Vagina (tissue), 2 donors: ENCODE measurements around the gene ARID1B. TPM values are rescaled to one million over a fixed set of nuclear protein-coding genes. Genes with fewer than 3 reads are reported as not detected.

Experiments
- DNase-seq, 2 donors: peaks; one replicate each; pipeline ENCODE4 v3.0.0-alpha.2; 2017; ENCODE audit errors: extremely low spot score in 2 of 2
- H3K27ac ChIP-seq: fragments of 200-600 bp; sonication (generic); one replicate; pipeline ENCODE4 v1.5.1; 2019
- H3K27me3 ChIP-seq: fragments of 200-600 bp; sonication (generic); one replicate; pipeline ENCODE4 v1.5.1; 2019
- H3K36me3 ChIP-seq, 2 donors: fragments of 200-600 bp; sonication (generic); one replicate each; pipeline ENCODE4 v1.5.1; 2017 to 2019
- H3K4me1 ChIP-seq: fragments of 200-600 bp; sonication (generic); one replicate; pipeline ENCODE4 v1.5.1; 2019
- H3K4me3 ChIP-seq, 2 donors: fragments of 200-600 bp; sonication (generic); 1 replicate in 1 of 2; 2 replicates in 1 of 2; pipeline ENCODE4 v1.5.1; 2016 to 2019
- H3K9me3 ChIP-seq: fragments of 200-600 bp; sonication (generic); one replicate; pipeline ENCODE4 v1.5.1; 2019
- POLR2A ChIP-seq, 2 donors: fragments of 450-650 bp; IDR thresholded peaks; one replicate each; pipeline ENCODE4 v1.6.1; 2017; ENCODE audit warnings: antibody characterized with exemption in 2 of 2, mild to moderate bottlenecking in 2 of 2, moderate library complexity in 2 of 2
- POLR2AphosphoS5 ChIP-seq, 2 donors: sonication (generic); formaldehyde crosslinking; IDR thresholded peaks; one replicate each; pipeline ENCODE4 v1.9.0; 2017; ENCODE audit warnings: antibody characterized with exemption in 2 of 2, mild to moderate bottlenecking in 2 of 2, low read depth in 1 of 2; ENCODE audit not compliant: insufficient read depth in 1 of 2
- intact Hi-C: fragments of 100-400 bp; cut with DNase I; formaldehyde crosslinking; loops from one replicate; pipeline ENCODE4 v1.15.1; 2023
- total RNA-seq: library from RNA; depleted of rRNA; stranded (reverse); fragments of >200 nt; gene quantifications from one replicate; pipeline ENCODE4 v1.2.3, GENCODE V29; 2016
- TF ChIP-seq, protein P1 (sequence below), 3 experiments: fragments of 450-650 bp in 2 of 3; fragments of 200-600 bp in 1 of 3; sonication (generic) in 1 of 3; IDR thresholded peaks; one replicate each; pipeline ENCODE4 v1.5.1; 2017 to 2019; ENCODE audit warnings: antibody characterized with exemption in 3 of 3, mild to moderate bottlenecking in 2 of 3, moderate library complexity in 2 of 3

ARID1B gene
- total RNA-seq, 1 donor from 2014 or later, result 141 TPM

DNA sequence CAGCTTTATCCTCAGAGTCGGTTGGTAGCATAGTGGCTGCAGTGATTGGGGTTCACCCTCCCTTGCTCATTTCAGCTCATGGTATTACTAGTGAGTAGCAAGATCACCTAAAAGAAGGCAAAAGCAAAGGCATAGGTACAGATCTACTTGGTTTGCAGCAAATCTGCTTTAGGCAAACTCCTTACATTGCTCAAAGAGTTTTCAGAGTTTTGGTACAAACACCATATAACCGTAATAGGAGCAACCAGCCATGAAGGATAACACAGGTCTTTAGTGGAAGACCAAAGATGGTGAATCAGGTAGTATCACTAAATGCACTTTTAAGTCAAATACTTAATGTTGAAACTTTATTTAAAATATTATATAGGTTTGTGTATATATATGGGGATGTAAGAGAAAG is 172.9 kb downstream of the ARID1B start:
- Histone ChIP-seq H3K27me3 (no peaks in the 10 kb centered on the region), H3K9me3 (no peaks in the 10 kb centered on the region), H3K4me1 (peaks cover 85% of the 10 kb centered on the region), H3K36me3 (no peaks in the 10 kb centered on the region), H3K27ac (no peak overlapping the region), H3K4me3 (no peak overlapping the region)
- intact Hi-C loops, result no loop called here
- TF ChIP-seq, protein P1, sequence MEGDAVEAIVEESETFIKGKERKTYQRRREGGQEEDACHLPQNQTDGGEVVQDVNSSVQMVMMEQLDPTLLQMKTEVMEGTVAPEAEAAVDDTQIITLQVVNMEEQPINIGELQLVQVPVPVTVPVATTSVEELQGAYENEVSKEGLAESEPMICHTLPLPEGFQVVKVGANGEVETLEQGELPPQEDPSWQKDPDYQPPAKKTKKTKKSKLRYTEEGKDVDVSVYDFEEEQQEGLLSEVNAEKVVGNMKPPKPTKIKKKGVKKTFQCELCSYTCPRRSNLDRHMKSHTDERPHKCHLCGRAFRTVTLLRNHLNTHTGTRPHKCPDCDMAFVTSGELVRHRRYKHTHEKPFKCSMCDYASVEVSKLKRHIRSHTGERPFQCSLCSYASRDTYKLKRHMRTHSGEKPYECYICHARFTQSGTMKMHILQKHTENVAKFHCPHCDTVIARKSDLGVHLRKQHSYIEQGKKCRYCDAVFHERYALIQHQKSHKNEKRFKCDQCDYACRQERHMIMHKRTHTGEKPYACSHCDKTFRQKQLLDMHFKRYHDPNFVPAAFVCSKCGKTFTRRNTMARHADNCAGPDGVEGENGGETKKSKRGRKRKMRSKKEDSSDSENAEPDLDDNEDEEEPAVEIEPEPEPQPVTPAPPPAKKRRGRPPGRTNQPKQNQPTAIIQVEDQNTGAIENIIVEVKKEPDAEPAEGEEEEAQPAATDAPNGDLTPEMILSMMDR (IDR thresholded peaks at IDR 0.05), result no peak
- TF ChIP-seq POLR2AphosphoS5 (IDR thresholded peaks at IDR 0.05; ENCODE audit: insufficient read depth in 1 of 2, low read depth in 1 of 2) (no peak), POLR2A (IDR thresholded peaks at IDR 0.05) (no peak)
- no peak for DNase-seq

DNA sequence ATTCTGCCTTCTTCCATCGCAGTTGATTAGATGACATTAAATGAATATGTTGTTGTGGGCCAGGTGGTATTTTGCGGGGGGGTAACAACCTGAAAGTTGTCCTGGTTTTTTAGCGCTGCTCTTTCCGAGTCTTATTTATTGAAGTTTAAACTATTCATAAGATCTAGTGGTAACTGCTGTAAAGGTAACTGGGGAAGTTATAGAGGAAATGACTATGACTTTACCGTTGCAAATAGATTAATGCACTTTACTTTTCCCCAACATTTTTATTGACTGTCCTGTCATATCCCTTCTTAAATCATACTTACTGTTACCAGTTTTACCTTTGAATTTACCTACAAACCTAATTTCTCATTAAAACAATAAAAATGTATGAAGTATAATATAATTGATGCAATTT is 173.4 kb downstream of the ARID1B start:
- no peaks in the 10 kb centered on the region for H3K9me3 ChIP-seq
- H3K4me1 ChIP-seq, result peaks cover 85% of the 10 kb centered on the region
- DNase-seq, result no peak
- no peaks in the 10 kb centered on the region for H3K27me3 ChIP-seq
- no peaks in the 10 kb centered on the region for H3K36me3 ChIP-seq
- TF ChIP-seq POLR2AphosphoS5 (IDR thresholded peaks at IDR 0.05; ENCODE audit: insufficient read depth in 1 of 2, low read depth in 1 of 2) (no peak), POLR2A (IDR thresholded peaks at IDR 0.05) (no peak)
- TF ChIP-seq, protein P1 (IDR thresholded peaks at IDR 0.05), result no peak
- H3K27ac ChIP-seq, result no peak overlapping the region
- intact Hi-C loops, result no loop called here
- H3K4me3 ChIP-seq, result no peak overlapping the region

DNA sequence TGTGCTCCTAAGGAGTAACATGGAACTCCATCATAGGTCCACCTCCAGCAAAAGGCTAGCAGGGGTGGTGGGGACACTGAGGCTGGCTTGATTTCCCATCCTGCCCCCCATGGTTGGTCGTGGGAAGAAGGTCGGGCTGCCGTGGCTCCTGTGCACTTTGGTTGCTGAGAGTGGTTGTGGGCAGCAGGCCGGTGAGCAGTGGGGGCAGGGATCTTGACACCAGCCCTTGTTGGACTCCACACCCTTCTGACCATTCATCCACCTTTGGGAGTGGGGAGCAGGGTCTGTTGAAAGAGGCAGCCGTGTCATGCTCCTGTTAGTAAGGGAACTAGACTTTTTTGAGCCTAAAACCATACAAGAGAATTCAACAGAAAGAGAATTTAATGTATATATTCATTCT is 175.2 kb downstream of the ARID1B start:
- no peak for DNase-seq
- no peak for TF ChIP-seq POLR2AphosphoS5 (IDR thresholded peaks at IDR 0.05; ENCODE audit: insufficient read depth in 1 of 2, low read depth in 1 of 2)
- TF ChIP-seq, protein P1 (IDR thresholded peaks at IDR 0.05), result no peak
- TF ChIP-seq POLR2A (IDR thresholded peaks at IDR 0.05), result no peak
- intact Hi-C loops, result no loop called here
- Histone ChIP-seq H3K27ac (peak overlapping the region; percentile 56), H3K9me3 (no peaks in the 10 kb centered on the region), H3K36me3 (no peaks in the 10 kb centered on the region), H3K4me1 (peaks cover 92% of the 10 kb centered on the region), H3K4me3 (no peak overlapping the region), H3K27me3 (no peaks in the 10 kb centered on the region)

DNA sequence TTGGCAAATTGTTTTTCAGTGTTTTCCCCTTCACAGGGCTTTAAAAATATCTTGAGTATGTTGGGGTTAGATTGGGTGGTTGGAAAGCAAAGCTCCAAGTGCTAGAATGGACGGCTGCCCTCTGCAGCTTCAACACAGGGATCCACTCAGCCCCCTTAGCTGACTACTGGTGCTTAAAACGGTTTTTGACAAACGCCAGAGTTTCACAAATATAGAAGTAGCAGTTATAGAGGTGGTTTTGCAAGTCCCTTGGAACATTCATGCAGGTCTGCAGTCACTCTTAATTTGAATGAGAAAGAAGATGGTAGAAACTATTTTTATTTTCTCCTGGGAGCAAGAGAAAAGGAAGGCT is 175.9 kb downstream of the ARID1B start:
- intact Hi-C loops, result no loop called here
- H3K36me3 ChIP-seq, result no peaks in the 10 kb centered on the region
- peak overlapping the region in 1 of 2 donors; percentile 8 for H3K4me3 ChIP-seq
- DNase-seq, result no peak
- H3K4me1 ChIP-seq, result peaks cover 89% of the 10 kb centered on the region
- H3K27me3 ChIP-seq, result no peaks in the 10 kb centered on the region
- TF ChIP-seq, protein P1 (IDR thresholded peaks at IDR 0.05), result no peak
- no peak for TF ChIP-seq POLR2A (IDR thresholded peaks at IDR 0.05)
- no peak for TF ChIP-seq POLR2AphosphoS5 (IDR thresholded peaks at IDR 0.05; ENCODE audit: insufficient read depth in 1 of 2, low read depth in 1 of 2)
- peak overlapping the region; percentile 56 for H3K27ac ChIP-seq
- H3K9me3 ChIP-seq, result no peaks in the 10 kb centered on the region

DNA sequence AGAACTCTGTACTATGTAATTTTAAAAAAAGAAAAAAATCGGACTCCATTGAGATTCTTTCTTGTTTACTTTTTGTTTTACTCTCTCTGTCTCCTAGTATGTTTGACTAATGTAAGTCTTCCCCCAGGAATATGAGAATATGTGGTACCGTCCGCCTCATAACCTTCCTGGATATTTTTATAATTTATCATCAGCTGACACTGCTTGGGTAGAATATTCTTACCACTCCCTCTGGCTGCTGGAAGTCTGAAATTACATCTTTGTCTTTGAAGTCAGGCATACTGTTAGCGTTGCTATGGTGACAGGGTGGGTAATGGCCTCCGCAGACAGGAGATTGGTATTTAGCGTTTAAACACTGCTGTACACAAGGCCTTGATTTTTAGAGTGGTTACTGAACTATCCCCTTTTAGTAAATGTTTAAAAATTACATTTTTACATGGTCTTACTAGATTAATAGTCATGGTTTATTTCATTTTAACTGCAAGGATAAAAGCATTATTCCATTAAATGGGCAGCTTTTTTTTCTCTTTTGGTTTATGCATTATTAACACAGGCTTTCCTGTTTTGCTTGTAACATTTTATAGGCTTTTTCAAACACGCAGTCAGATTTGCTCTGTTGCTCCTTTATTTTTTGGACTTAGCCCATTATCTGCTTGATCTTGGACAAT is 176.4 kb downstream of the ARID1B start:
- intact Hi-C loops, result no loop called here
- Histone ChIP-seq H3K36me3 (no peaks in the 10 kb centered on the region), H3K27ac (peak overlapping the region; percentile 56), H3K4me3 (peak overlapping the region in 1 of 2 donors; percentile 8), H3K27me3 (no peaks in the 10 kb centered on the region), H3K4me1 (peaks cover 83% of the 10 kb centered on the region), H3K9me3 (no peaks in the 10 kb centered on the region)
- no peak for DNase-seq
- TF ChIP-seq, protein P1 (IDR thresholded peaks at IDR 0.05), result peak in 2 of 3 experiments; percentile 29 to 46
- TF ChIP-seq POLR2A (IDR thresholded peaks at IDR 0.05), result no peak
- TF ChIP-seq POLR2AphosphoS5 (IDR thresholded peaks at IDR 0.05; ENCODE audit: insufficient read depth in 1 of 2, low read depth in 1 of 2), result peak in 1 of 2 donors; percentile 88
